K562 (cell line): Measurements from ENCODE around the gene KRAS. TPM values are rescaled to one million over a fixed set of nuclear protein-coding genes. Genes with fewer than 3 reads are reported as not detected.

Source experiments
- ATAC-seq: fragments of 200-7000 bp; cut with Tn5 transposase; 3 replicates; pipeline ENCODE4 v1.9.1; 2020; ENCODE audit warnings: moderate library complexity
- BruUV-seq: library from RNA; stranded (reverse); fragments of 400-500 nt; replicated peaks from 2 replicates; lab custom pipeline; 2021; lab: Mats Ljungman, UMichigan
- CTCF ChIA-PET: fragments of 300-600 bp; formaldehyde crosslinking; extraction: SDS; loops from one replicate; lab custom pipeline; 2021; ENCODE audit warnings: low intra/inter-chr PET ratio; lab: Yijun Ruan, JAX
- POLR2A ChIA-PET: fragments of 300-600, 350-650 bp; sonication (Branson Sonifier 250); formaldehyde crosslinking; extraction: SDS; loops from one replicate; lab custom pipeline; 2021; ENCODE audit warnings: antibody characterized with exemption, inconsistent platforms; lab: Yijun Ruan, JAX
- DNase-seq, 4 experiments: peaks; one replicate each; pipeline versions ENCODE4 v3.0.0 to v3.0.0-alpha.2; 2011 to 2018; ENCODE audit warnings: low spot score in 3 of 4, mixed read lengths in 3 of 4; ENCODE audit errors: extremely low read depth in 1 of 4
- FAIRE-seq: peaks from 2 replicates; lab custom pipeline; 2011; peaks lifted over from hg19 to GRCh38; lab: Jason Lieb, UNC
- H2AFZ ChIP-seq: 2 replicates; pipeline ENCODE4 v1.6.0; 2011; ENCODE audit warnings: low read depth, low read length, control low read depth, inconsistent platforms
- H3K27ac ChIP-seq: fragments of 200-600 bp; 3 replicates; pipeline ENCODE4 v1.8.0; 2011; ENCODE audit warnings: low read depth, mild to moderate bottlenecking, control low read depth, inconsistent platforms, low read length, moderate library complexity, mixed read lengths; ENCODE audit errors: extremely low read depth
- H3K27me3 ChIP-seq, 2 experiments: fragments of 300-600 bp in 1 of 2; 2 replicates in 1 of 2; 3 replicates in 1 of 2; pipeline versions ENCODE4 v1.6.0 to v1.8.0; 2011; ENCODE audit warnings: inconsistent platforms in 2 of 2, low read length in 2 of 2, mild to moderate bottlenecking in 1 of 2, mixed read lengths in 1 of 2, moderate library complexity in 1 of 2; ENCODE audit not compliant: control insufficient read depth in 2 of 2, insufficient read depth in 2 of 2
- H3K36me3 ChIP-seq: fragments of 300-600 bp; 3 replicates; pipeline ENCODE4 v1.8.0; 2011; ENCODE audit warnings: mild to moderate bottlenecking, low read length, inconsistent platforms; ENCODE audit not compliant: control insufficient read depth, insufficient read depth
- H3K4me1 ChIP-seq, 2 experiments: fragments of 200-600 bp in 1 of 2; replicated peaks in 1 of 2; 2 replicates in 1 of 2; 3 replicates in 1 of 2; pipeline versions ENCODE4 v1.5.1 to v1.8.0; 2011; ENCODE audit warnings: inconsistent platforms in 2 of 2, low read length in 2 of 2, mild to moderate bottlenecking in 1 of 2, mixed read lengths in 1 of 2, moderate library complexity in 1 of 2; ENCODE audit not compliant: control insufficient read depth in 2 of 2, insufficient read depth in 2 of 2
- H3K4me2 ChIP-seq: 2 replicates; pipeline ENCODE4 v1.6.1; 2011; ENCODE audit warnings: low read length, control low read depth, inconsistent platforms, mixed read lengths; ENCODE audit not compliant: insufficient read depth
- H3K4me3 ChIP-seq: fragments of 200-600 bp; sonication (generic), shearing (Covaris generic); 2 replicates; pipeline ENCODE4 v1.5.1; 2016; ENCODE audit warnings: control low read depth, inconsistent platforms
- H3K79me2 ChIP-seq: fragments of 200-600 bp; 3 replicates; pipeline ENCODE4 v1.8.0; 2011; ENCODE audit warnings: low read length, inconsistent platforms; ENCODE audit not compliant: control insufficient read depth, insufficient read depth
- H3K9ac ChIP-seq, 2 experiments: 2 replicates each; pipeline versions ENCODE4 v1.6.0 to v1.6.1; 2011; ENCODE audit warnings: low read depth in 2 of 2, low read length in 2 of 2, control low read depth in 1 of 2, inconsistent platforms in 1 of 2, mild to moderate bottlenecking in 1 of 2, mixed read lengths in 1 of 2; ENCODE audit not compliant: insufficient read depth in 1 of 2
- H3K9me1 ChIP-seq: one replicate; pipeline ENCODE4 v1.6.0; 2011; ENCODE audit warnings: inconsistent platforms, mild to moderate bottlenecking, low read length, moderate library complexity; ENCODE audit not compliant: control insufficient read depth, insufficient read depth
- H3K9me3 ChIP-seq: replicated peaks from 2 replicates; pipeline ENCODE4 v1.5.1; 2011; ENCODE audit warnings: low read depth, low read length, inconsistent platforms; ENCODE audit not compliant: control insufficient read depth, insufficient read depth
- H4K20me1 ChIP-seq: replicated peaks from 2 replicates; pipeline ENCODE4 v1.6.1; 2011; ENCODE audit warnings: low read length, inconsistent platforms, mixed read lengths; ENCODE audit not compliant: control insufficient read depth, insufficient read depth
- EZH2 ChIP-seq: IDR thresholded peaks from 2 replicates; pipeline ENCODE4 v1.6.1; 2012; ENCODE audit warnings: low read depth, mild to moderate bottlenecking, inconsistent platforms, low read length, borderline replicate concordance
- NFIC ChIP-seq: fragments of 450-650 bp; IDR thresholded peaks from 2 replicates; pipeline ENCODE4 v1.6.1; 2017; ENCODE audit warnings: mild to moderate bottlenecking, inconsistent platforms
- WGBS: fragments of 100-300 bp; shearing (Covaris generic); methylation state at CpG from one replicate; pipeline ENCODE4 v1.1.6; 2016; ENCODE audit warnings: low coverage, mixed read lengths; ENCODE audit not compliant: insufficient coverage; ENCODE audit errors: missing lambda C conversion rate; 5-methylcytosine and 5-hydroxymethylcytosine counted together
- in situ Hi-C: fragments of 300-500 bp; cut with MboI; formaldehyde crosslinking; loops from 4 replicates; pipeline ENCODE4 v1.15.0; 2018; ENCODE audit warnings: inconsistent platforms, mixed read lengths
- intact Hi-C: fragments of 100-400 bp; cut with micrococcal nuclease; formaldehyde crosslinking; loops from 2 replicates; pipeline ENCODE4 v1.14.2; 2022
- polyA plus RNA-seq, 8 experiments: library from polyadenylated mRNA; depleted of rRNA in 4 of 8; stranded (reverse) in 5 of 8; unstranded in 3 of 8; fragments of >200 nt; fragmentation: Nextera tagmentation in 2 of 8; fragmentation: Illumina TruSeq in 1 of 8; extraction: Ambion mirVana in 2 of 8; extraction: Trizol in 1 of 8; gene quantifications; 2 replicates each; pipeline versions ENCODE4 v1.2.1 to v1.2.3, GENCODE V29; 2011 to 2014; ENCODE audit warnings: inconsistent platforms in 1 of 8, missing spikeins in 1 of 8
- total RNA-seq, 7 experiments: library from RNA; depleted of rRNA in 6 of 7; stranded (reverse); fragments of >200 nt in 6 of 7; fragmentation: Illumina TruSeq in 2 of 7; extraction: Trizol in 2 of 7; gene quantifications; 2 replicates each; pipeline versions ENCODE4 v1.2.1 to v1.2.3, GENCODE V29; 2011 to 2021; ENCODE audit warnings: low replicate concordance in 1 of 7

Gene KRAS
- total and polyA plus RNA-seq, 9 of the 15 experiments (the other 6 are each of a cell fraction or from before 2014, with no cell fraction given): 7.2 to 21.2 (median 12.7) TPM

DNA sequence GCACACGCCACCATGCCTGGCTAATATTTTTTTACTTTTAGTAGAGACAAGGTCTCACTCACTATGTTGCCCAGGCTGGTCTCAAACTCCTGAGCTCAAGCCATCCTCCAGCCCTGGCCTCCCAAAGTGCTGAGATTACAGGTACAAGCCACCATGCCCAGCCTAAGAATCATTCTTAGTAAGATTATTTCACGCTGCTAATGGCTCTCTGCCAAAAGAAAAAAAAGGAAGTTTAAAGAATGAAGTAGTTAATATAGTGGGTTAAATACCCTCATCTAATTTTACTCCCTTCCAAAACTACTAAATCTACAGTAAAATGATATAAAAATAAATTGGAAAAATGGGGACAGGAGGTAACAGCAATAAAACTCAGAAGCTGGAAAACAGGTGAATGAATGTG, 53.1 kb downstream of the KRAS start:
- POLR2A ChIA-PET: no interaction called here
- no TSS peak for BruUV-seq
- Histone ChIP-seq H3K27ac (no peak overlapping the region), H3K9ac (no peak overlapping the region), H3K36me3 (peaks cover 4% of the 10 kb centered on the region; the same call in 1 of the 3 replicates), H3K27me3 (no peaks in the 10 kb centered on the region), H3K4me3 (no peak overlapping the region), H2AFZ (no peak overlapping the region), H3K9me1 (no peaks in the 10 kb centered on the region), H3K4me2 (no peak overlapping the region), H3K9me3 (no peaks in the 10 kb centered on the region), H3K79me2 (peaks cover 16% of the 10 kb centered on the region), H4K20me1 (no peaks in the 10 kb centered on the region), H3K4me1 (peaks cover 0 to 3% of the 10 kb centered on the region in 2 experiments; a peak in 1 of 5 replicates)
- CTCF ChIA-PET: no interaction called here
- peak; percentile 23 for FAIRE-seq
- intact Hi-C loops (no loop called here), in situ Hi-C loops (no loop called here)
- TF ChIP-seq EZH2 (no peak), NFIC (peak; percentile 57)
- no peak for ATAC-seq
- 57% methylated on average over 2 of the region's 2 CpGs for WGBS
- DNase-seq: no peak

DNA sequence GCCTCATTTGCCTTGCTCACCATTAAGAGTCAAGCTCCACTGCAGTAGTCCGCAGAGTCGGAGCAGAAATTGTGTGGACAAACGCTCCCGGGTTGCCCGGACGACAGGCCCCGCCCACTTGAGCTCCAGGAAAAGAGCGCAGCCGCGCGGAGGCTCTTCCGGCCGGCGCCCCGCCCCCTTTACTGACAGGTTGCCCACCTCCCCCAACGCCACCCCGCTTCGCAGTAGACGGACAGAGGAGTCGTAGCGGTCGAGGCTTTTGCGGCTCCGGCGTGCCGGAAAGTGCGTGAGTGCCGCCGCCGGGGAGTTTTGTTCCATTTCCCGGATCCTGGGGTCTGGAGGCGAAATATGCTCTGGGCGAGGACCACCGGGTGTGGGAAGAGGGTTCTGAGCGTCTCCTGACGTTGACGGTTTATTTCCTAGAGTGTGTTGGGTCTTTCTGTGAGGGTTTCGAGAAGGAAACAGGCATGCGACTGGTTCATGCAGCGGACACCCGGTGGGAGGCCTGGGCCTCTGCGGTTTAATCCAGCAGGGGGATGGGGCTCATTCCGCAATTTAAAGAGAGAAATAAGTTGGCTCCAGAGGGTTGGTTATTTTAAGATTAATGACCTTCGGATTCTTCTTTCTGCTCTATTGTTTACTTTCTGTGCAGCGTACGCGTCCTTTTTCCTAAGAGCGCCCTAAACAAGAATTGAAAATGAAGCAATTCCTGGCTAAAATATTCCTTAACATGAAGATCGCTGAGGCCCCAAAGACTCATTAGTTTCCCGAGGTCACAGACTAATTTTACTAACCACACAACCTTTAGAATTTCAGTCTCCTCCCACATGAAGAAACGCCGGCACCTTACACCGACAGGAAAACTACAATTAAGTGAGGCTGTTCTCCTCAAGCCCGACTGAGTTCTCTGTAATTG, 55.4 kb downstream of the KRAS start, which contains the start of the genes DNAI7 and ETFRF1:
DNAI7 (minus strand) TSS at position 105 of the 916 bp plus-strand sequence; CDS start at position 23, 82 bp downstream.
ETFRF1 (plus strand) TSS at position 182 of the 916 bp plus-strand sequence. CDS start 8,720 bp downstream, outside the sequence.
- Histone ChIP-seq H3K79me2 (peaks cover 16% of the 10 kb centered on the region), H3K9me1 (no peaks in the 10 kb centered on the region), H2AFZ (peak within 1 kb of the TSS; percentile 98), H3K9ac (peak within 1 kb of the TSS; percentile 92 to 93), H4K20me1 (no peaks in the 10 kb centered on the region), H3K9me3 (no peaks in the 10 kb centered on the region), H3K27ac (peak within 1 kb of the TSS; percentile 97), H3K4me2 (peak within 1 kb of the TSS; percentile 91), H3K4me1 (peaks cover 0 to 3% of the 10 kb centered on the region in 2 experiments; a peak in 1 of 5 replicates), H3K4me3 (peak within 1 kb of the TSS; percentile 72), H3K36me3 (peaks cover 4% of the 10 kb centered on the region; the same call in 1 of the 3 replicates), H3K27me3 (no peaks in the 10 kb centered on the region)
- under 1% methylated on average over 46 of the region's 54 CpGs for whole genome bisulfite sequencing
- TSS peak; percentile 87 for BruUV-seq
- CTCF ChIA-PET: no interaction called here
- peak; percentile 94 for FAIRE-seq
- intact Hi-C loops: no loop called here
- POLR2A ChIA-PET: interaction anchor here (0.5 to 1.6 kb wide), 10 partner anchors 9 to 251 kb away, joined by 3 to 5 read pairs (median 3); no protein-coding TSS in a partner anchor
- ATAC-seq: peak; percentile 98
- in situ Hi-C loops: no loop called here
- DNase-seq: peak; percentile 93 to 98 (median 94)
